ENCODE results near the gene SPATA21.

Gene SPATA21

DNA sequence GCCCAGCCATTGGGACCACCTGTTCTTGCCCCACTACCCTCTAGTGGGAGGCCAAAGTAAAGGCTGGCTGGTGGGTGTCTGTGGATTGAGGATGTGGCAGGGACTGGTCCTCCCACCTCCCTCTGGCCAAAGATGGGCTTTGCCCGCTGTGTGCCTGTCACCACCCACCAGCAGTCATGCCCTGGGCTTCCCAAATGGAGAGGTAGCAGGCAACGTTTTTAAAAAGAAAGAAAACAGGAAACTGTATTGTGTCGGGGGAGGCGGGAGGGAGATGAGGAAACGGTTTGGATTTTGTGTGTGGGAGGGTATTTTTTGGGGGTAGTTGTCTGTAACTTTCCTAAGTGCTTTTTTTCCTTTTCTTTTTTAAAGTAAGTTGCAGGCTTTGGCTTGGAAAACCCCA is 40.1 kb downstream of the SPATA21 start:
- Histone ChIP-seq H3K27me3 (ENCODE audit: insufficient read depth, low read length) (no peaks in the 10 kb centered on the region), H3K9me3 (ENCODE audit: low read length) (no peaks in the 10 kb centered on the region), H2AFZ (ENCODE audit: low read depth, low read length) (no peak overlapping the region), H3K4me3 (ENCODE audit: low read length) (no peak overlapping the region), H3K4me1 (ENCODE audit: insufficient read depth, low read length) (no peaks in the 10 kb centered on the region), H3K36me3 (ENCODE audit: insufficient read depth, low read length) (peaks cover 44% of the 10 kb centered on the region)

- H3K36me3 ChIP-seq (ENCODE audit: insufficient read depth, low read length), result peaks cover 46% of the 10 kb centered on the region
Measured at GRCh38 chr1:16396591-16396990, 40.6 kb downstream of the SPATA21 start.

DNA sequence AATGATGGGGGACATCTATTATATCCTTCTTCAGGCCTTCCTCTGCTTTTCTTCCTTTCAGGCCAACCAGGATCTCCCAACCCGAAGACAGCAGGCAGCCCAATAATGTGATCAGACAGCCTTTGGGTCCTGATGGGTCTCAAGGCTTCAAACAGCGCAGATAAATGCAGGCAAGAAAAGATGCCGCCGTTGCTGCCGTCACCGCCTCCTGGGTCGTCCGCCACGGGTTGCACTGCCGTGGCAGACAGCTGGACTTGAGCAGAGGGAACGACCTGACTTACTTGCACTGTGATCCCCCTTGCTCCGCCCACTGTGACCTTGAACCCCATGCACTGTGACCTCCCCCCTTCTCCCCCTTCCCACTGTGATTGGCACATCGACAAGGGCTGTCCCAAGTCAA is 42.2 kb downstream of the SPATA21 start:
- Histone ChIP-seq H3K9me3 (ENCODE audit: low read length) (no peaks in the 10 kb centered on the region), H2AFZ (ENCODE audit: low read depth, low read length) (no peak overlapping the region), H3K4me3 (ENCODE audit: low read length) (no peak overlapping the region), H3K4me1 (ENCODE audit: insufficient read depth, low read length) (no peaks in the 10 kb centered on the region), H3K27me3 (ENCODE audit: insufficient read depth, low read length) (no peaks in the 10 kb centered on the region), H3K36me3 (ENCODE audit: insufficient read depth, low read length) (peaks cover 46% of the 10 kb centered on the region)

More at GRCh38 chr1:16396591-16396990, 40.6 kb downstream of the SPATA21 start:
- H2AFZ ChIP-seq (ENCODE audit: low read depth, low read length), result no peak overlapping the region
- no peaks in the 10 kb centered on the region for H3K27me3 ChIP-seq (ENCODE audit: insufficient read depth, low read length)
- H3K9me3 ChIP-seq (ENCODE audit: low read length), result no peaks in the 10 kb centered on the region
- no peak overlapping the region for H3K4me3 ChIP-seq (ENCODE audit: low read length)
- H3K4me1 ChIP-seq (ENCODE audit: insufficient read depth, low read length), result no peaks in the 10 kb centered on the region

- no peak overlapping the region for H2AFZ ChIP-seq (ENCODE audit: low read depth, low read length)
- H3K9me3 ChIP-seq (ENCODE audit: low read length), result no peaks in the 10 kb centered on the region
- no peaks in the 10 kb centered on the region for H3K27me3 ChIP-seq (ENCODE audit: insufficient read depth, low read length)
- no peak overlapping the region for H3K4me3 ChIP-seq (ENCODE audit: low read length)
- no peaks in the 10 kb centered on the region for H3K4me1 ChIP-seq (ENCODE audit: insufficient read depth, low read length)
- H3K36me3 ChIP-seq (ENCODE audit: insufficient read depth, low read length), result peaks cover 41% of the 10 kb centered on the region
Measured at GRCh38 chr1:16393570-16394521, 43.4 kb downstream of the SPATA21 start.

- H3K36me3 ChIP-seq (ENCODE audit: insufficient read depth, low read length), result peaks cover 41% of the 10 kb centered on the region
- H3K4me3 ChIP-seq (ENCODE audit: low read length), result no peak overlapping the region
- no peaks in the 10 kb centered on the region for H3K9me3 ChIP-seq (ENCODE audit: low read length)
- no peaks in the 10 kb centered on the region for H3K27me3 ChIP-seq (ENCODE audit: insufficient read depth, low read length)
- no peak overlapping the region for H2AFZ ChIP-seq (ENCODE audit: low read depth, low read length)
- H3K4me1 ChIP-seq (ENCODE audit: insufficient read depth, low read length), result no peaks in the 10 kb centered on the region
Measured at GRCh38 chr1:16392740-16393569, 44.3 kb downstream of the SPATA21 start.

DNA sequence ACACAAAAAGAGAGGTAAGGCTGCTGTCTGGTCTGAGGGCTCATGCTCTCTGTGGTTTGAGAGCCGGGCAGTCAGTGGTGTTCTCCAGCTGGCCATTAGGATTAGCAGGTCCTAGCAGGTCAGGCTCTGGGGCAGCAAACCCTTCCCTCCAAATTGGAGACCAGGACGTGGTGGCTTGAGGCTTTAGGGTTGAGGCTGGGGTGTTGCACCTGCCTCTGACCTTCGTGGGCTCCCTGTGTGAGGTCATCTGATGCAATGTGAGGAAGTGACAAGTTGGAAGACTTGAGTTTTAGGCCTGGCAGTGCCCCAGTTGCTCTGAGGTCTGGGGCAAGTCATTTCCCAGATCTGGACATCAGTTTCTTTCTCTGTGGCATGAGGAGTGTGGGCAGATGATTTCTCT is 45.8 kb downstream of the SPATA21 start:
- Histone ChIP-seq H3K36me3 (ENCODE audit: insufficient read depth, low read length) (peaks cover 32% of the 10 kb centered on the region), H3K27me3 (ENCODE audit: insufficient read depth, low read length) (no peaks in the 10 kb centered on the region), H3K4me3 (ENCODE audit: low read length) (no peak overlapping the region), H3K9me3 (ENCODE audit: low read length) (no peaks in the 10 kb centered on the region), H2AFZ (ENCODE audit: low read depth, low read length) (no peak overlapping the region), H3K4me1 (ENCODE audit: insufficient read depth, low read length) (no peaks in the 10 kb centered on the region)

- no peaks in the 10 kb centered on the region for H3K9me3 ChIP-seq (ENCODE audit: low read length)
- H3K4me1 ChIP-seq (ENCODE audit: insufficient read depth, low read length), result no peaks in the 10 kb centered on the region
- H2AFZ ChIP-seq (ENCODE audit: low read depth, low read length), result no peak overlapping the region
- no peak overlapping the region for H3K4me3 ChIP-seq (ENCODE audit: low read length)
- peaks cover 13% of the 10 kb centered on the region for H3K36me3 ChIP-seq (ENCODE audit: insufficient read depth, low read length)
- H3K27me3 ChIP-seq (ENCODE audit: insufficient read depth, low read length), result no peaks in the 10 kb centered on the region
Measured at GRCh38 chr1:16387201-16388188, 49.7 kb downstream of the SPATA21 start.

DNA sequence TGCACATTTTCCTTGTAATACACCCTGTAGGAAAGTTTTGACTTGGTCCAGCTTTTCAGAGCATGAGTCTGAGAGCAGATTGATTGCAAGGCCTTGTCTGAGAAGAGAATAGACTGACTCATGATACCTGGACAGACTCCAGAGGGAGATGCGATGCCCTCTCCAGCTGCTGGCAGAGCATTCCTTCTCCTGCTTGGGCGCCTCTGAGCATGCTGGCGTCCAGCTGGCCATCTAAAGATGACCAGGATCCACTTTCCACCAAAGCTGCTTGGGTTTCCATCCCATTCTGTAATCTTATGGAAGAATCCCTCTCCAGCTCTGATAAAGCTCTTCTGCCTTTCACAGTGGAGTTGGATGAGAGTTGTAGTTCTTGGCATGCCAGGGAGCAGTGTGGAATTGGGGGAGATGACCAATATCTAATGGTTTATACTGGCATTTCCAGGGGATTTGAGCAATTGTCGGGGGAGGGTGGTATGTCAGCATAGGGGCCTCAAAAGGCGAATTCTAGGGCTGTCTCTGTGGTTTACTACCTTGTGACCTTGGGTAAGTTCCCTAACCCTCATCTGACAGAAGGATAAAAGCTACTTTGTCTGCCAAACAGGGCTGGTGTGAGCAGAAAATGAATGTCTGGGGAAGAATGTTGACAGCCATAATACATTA is 50.6 kb downstream of the SPATA21 start:
- Histone ChIP-seq H3K36me3 (ENCODE audit: insufficient read depth, low read length) (peaks cover 8% of the 10 kb centered on the region), H3K27me3 (ENCODE audit: insufficient read depth, low read length) (no peaks in the 10 kb centered on the region), H3K4me1 (ENCODE audit: insufficient read depth, low read length) (no peaks in the 10 kb centered on the region), H3K4me3 (ENCODE audit: low read length) (no peak overlapping the region), H3K9me3 (ENCODE audit: low read length) (no peaks in the 10 kb centered on the region), H2AFZ (ENCODE audit: low read depth, low read length) (no peak overlapping the region)

DNA sequence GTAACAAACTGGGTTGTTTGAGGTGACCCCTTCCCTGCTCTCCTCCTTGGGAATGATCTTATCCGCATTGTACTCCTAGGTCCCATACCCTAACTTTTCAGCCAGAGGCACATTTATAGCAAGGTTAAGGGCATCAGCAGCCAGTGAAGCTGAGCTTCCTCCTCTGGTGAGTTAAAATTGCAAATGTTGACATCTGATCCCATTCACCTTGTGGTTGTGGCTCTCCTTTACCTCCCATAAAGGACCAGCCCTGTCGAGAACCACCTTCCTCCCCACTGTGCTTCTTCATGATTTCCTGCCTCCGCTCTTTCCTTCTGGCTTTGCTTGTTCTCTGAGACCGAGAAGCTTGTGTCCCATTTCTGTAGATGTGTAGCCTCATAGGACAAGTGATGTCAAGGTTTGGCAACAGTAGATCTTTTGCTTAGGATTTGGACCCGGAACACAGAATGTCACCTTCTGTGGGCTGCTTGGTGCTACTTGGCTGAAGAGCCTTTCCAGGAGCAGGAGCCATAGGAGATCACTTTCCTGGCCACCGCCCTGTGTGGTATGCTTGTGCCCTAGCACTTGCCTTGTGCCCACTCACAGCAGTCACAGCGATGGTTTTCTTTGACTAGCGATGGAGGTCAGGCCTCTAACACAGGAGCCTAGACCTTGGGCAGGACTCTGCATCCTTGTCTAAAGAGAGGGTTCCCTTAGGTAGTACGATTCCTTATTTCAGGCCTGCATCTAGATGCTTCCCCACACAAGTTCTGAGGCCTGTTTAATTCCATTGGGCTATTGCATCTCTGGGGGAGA is 51.4 kb downstream of the SPATA21 start:
- Histone ChIP-seq H2AFZ (ENCODE audit: low read depth, low read length) (no peak overlapping the region), H3K27me3 (ENCODE audit: insufficient read depth, low read length) (no peaks in the 10 kb centered on the region), H3K36me3 (ENCODE audit: insufficient read depth, low read length) (peaks cover 8% of the 10 kb centered on the region), H3K9me3 (ENCODE audit: low read length) (no peaks in the 10 kb centered on the region), H3K4me3 (ENCODE audit: low read length) (no peak overlapping the region), H3K4me1 (ENCODE audit: insufficient read depth, low read length) (no peaks in the 10 kb centered on the region)

DNA sequence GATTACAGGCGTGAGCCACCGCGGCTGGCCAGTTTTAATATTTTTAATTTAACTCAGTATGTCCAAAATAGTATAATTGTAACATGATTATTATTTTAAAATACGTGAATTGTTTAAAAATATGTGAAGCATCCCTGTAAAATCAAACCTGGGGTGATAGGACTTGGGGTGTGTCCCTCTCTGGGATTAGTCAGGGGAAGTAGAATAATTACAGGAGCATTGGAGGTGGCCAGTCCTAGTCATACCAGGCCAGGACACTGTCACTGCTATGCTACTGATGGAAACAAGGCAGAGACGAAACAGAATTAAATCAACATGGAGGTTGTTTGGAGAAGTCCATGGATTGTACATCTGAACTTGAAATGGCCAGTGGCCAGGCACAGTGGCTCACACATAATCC is 53.3 kb downstream of the SPATA21 start:
- Histone ChIP-seq H3K27me3 (ENCODE audit: insufficient read depth, low read length) (no peaks in the 10 kb centered on the region), H2AFZ (ENCODE audit: low read depth, low read length) (no peak overlapping the region), H3K9me3 (ENCODE audit: low read length) (no peaks in the 10 kb centered on the region), H3K4me3 (ENCODE audit: low read length) (no peak overlapping the region), H3K36me3 (ENCODE audit: insufficient read depth, low read length) (peaks cover 8% of the 10 kb centered on the region), H3K4me1 (ENCODE audit: insufficient read depth, low read length) (no peaks in the 10 kb centered on the region)

DNA sequence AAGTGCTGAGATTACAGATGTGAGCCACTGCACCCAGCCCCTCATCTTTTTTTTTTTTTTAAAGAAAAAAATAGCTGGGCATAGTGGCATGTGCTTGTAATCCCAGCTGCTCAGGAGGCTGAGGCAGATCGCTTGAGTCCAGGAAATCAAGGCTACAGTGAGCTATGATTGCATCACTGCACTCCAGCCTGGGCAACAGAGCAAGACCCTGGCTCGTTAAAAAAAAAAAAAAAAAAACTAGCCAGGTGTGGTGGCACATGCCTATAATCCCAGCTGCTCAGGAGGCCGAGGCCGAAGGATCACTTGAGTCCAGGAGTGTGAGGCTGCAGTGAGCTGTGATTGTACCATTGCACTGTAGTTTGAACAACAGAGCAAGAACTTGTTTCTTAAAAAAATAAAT is 56.4 kb downstream of the SPATA21 start:
- no peak overlapping the region for H3K4me3 ChIP-seq (ENCODE audit: low read length)
- H3K36me3 ChIP-seq (ENCODE audit: insufficient read depth, low read length), result peaks cover 8% of the 10 kb centered on the region
- H3K27me3 ChIP-seq (ENCODE audit: insufficient read depth, low read length), result no peaks in the 10 kb centered on the region
- no peak overlapping the region for H2AFZ ChIP-seq (ENCODE audit: low read depth, low read length)
- H3K9me3 ChIP-seq (ENCODE audit: low read length), result no peaks in the 10 kb centered on the region
- H3K4me1 ChIP-seq (ENCODE audit: insufficient read depth, low read length), result peaks cover 1% of the 10 kb centered on the region
